Measurements from ENCODE around the gene SDSL.

Gene SDSL

DNA sequence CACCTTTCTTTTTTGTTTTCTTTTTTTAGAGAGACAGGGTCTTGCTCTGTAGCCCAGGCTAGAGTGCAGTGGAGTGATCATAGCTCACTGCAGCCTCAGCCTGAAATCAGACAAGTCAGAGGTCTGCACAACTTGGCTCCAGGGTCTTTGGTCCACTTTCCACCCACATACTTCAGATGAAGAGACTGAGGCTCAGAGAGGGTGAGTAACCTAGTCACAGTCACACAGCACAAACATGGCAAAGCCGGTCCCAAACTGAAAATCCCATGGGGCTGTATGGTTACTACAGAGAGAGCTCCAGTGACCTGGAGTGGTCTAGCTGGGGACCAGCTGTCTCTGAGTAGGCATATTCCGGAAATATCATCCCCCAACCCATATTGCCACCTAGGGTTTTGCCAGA is 30.3 kb downstream of the SDSL start:
- no peak for DNase-seq

GRCh38 chr12:113453330-113453729 is 31.1 kb downstream of the SDSL start:
- DNase-seq, result no peak

DNA sequence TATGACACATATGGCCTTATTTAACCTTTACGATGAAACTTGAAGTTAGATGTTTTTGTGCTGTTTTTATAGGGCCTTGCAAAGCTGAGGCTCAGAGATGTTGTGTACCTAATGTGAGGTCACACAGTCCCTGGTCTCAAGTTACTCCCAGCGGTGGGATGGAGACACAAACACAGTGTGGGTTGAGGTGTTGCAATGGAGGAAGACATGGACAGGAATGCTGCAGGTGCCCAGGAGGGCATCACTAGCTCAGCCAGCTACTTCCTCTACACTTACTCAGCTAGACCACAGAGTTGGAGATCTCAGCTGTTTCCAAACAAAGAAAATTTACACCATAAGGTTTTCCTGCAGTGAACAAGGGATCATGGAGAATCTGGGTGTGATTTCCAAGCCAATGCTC is 34.0 kb downstream of the SDSL start:
- DNase-seq, result no peak

DNA sequence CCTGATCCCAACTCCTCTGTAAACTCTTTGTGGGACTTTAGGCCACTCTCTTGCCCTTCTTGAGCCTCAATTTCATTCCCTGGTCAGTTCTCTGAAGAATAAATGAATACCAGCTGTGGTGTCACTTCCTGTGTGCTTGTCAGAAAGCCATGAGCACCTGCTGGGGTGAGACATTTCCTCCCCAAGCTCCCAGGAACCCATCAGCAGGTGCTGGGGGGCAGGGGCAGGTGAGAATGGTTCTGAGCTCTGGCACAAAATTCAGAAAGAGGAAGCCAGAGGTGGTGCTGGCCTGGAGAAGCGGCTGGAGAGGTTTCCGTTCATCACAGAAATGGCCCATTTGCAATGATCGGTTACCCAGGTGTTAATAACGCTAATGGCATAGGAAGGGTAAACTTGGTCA is 34.6 kb downstream of the SDSL start:
- DNase-seq, result peak; percentile 40

DNA sequence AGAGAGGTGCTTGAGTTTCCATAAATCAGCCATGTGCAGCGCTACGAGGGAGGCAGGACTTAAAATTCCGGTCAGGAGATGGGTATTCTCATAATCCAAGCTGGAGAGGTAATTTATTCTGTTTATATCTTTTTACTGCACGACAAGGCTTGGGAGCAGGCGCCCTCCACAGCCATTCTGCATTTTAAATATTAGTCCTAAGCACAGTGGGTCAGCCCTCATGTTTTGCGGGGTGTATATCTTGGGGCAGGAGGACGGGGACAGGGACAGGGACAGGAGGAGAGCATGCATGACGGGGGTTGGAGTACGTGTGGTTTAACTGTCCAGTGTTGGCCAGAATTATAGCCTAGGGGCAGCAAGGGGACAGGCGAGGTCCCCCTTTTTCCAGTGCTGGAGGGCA is 35.0 kb downstream of the SDSL start:
- DNase-seq, result no peak

- DNase-seq, result no peak
Measured at GRCh38 chr12:113457710-113458109, 35.5 kb downstream of the SDSL start.

DNA sequence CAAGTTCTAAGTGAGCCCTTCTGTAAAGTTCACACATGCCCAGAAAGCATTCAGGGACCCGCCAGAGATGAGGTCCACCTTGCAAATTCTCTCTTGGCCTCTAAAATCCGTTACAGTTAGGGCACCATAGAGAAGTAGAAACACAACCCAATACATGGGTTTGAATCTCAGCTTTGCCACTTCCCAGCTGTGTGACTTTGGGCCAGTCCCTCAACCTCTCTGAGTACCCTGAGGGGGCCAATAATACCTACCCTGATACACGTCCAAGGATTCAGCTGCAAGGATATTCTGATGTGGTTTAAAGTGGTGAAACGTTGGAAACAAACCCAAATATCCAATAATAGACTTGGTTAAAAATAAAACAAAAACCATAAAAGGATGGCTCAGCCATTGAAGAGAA is 37.8 kb downstream of the SDSL start:
- DNase-seq, result no peak

DNA sequence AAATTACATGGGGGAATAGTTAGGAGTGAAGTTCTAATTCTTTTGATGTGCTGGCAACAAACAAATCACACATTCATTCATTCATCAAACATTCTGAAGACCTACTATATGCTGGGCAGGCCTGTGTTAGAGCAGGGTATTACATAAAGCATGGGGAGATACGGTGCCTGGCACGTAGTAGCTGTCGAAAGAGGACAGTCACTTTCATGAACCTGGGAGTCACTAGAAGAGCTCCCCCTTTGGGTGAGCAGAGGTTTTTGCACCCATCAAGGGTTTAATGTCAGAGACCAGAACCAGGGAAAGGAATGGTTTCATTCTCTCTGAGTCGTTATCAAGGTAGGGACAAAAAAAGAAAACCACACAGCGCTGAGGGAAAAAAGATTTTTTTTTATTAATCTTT is 39.5 kb downstream of the SDSL start:
- no peak for DNase-seq

GRCh38 chr12:113462117-113462774 is 40.1 kb downstream of the SDSL start:
- peak; percentile 69 for DNase-seq

- no peak for DNase-seq
Measured at GRCh38 chr12:113462998-113463745, 41.0 kb downstream of the SDSL start.

DNA sequence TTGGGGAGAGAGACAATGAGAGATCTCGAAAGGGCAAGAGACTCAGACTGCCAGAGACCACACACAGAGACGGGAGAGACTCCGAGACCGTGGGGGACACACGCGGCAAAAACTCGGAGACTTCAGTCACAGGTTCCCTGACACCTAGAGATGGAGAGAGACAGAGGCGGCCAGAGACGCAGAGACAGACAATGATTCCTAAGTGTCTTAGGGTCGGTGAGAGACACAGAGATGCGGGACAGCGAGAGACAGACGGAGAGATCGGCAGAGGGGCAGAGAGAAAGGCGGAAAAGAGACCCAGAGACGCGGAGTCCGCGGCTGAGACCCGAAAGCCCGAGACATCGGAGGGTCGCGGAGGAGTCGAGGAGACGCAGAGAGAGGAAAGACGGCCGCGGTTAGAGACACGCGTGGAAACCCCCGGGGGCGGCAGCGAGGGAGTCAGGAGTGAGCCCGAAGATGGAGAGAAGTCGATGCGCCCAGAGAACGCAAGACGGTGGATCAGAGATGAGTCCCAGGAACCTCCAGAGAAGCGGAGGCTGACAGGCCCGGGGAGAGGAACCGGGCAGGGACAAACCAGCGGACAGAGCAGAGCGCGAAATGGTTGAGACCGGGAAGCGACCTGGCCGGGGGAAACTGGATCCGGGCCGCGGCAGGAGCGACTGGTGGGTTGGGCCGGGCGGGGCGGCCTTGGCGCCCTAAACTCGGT is 41.7 kb downstream of the SDSL start:
- no peak for DNase-seq

DNA sequence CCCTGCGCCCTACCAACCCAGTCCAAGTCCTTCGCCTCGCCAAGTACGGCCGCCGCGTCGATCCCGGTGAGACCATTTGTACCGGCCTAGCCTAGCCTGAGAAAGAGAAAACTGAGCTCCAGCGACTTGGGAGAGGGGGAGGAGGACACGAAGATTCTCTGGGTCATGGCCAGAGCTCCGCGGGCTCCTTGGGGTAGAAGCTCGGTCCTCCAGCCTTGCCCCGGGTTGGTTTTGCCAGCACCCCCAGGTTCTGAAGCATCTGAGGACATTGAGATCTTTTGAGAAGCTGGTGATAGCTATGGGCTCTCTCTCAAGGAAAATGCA is 42.2 kb downstream of the SDSL start:
- no peak for DNase-seq

GRCh38 chr12:113464852-113465719 is 42.9 kb downstream of the SDSL start:
- peak; percentile 50 for DNase-seq

GRCh38 chr12:113465808-113466453 is 43.8 kb downstream of the SDSL start:
- no peak for DNase-seq

- peak; percentile 4 for DNase-seq
Measured at GRCh38 chr12:113466454-113467141, 44.4 kb downstream of the SDSL start.

DNA sequence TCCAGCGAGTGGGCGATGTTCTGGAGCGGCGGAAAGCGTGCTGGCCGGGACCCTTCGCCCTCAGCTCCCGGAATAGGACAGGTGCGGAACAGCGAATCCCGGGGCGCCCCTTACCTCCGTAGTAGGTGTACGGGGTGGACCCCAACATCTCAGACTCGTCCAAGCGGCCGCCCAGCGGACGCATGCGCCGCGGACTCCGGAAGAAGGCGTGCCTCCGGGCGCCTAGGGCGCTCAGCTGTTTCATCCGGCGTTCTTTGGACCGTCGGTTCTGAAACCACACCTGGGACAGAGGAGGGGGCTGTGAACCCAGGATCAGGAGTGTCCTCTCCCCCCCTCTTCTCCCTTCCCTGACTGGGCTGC is 44.9 kb downstream of the SDSL start:
- DNase-seq, result no peak

DNA sequence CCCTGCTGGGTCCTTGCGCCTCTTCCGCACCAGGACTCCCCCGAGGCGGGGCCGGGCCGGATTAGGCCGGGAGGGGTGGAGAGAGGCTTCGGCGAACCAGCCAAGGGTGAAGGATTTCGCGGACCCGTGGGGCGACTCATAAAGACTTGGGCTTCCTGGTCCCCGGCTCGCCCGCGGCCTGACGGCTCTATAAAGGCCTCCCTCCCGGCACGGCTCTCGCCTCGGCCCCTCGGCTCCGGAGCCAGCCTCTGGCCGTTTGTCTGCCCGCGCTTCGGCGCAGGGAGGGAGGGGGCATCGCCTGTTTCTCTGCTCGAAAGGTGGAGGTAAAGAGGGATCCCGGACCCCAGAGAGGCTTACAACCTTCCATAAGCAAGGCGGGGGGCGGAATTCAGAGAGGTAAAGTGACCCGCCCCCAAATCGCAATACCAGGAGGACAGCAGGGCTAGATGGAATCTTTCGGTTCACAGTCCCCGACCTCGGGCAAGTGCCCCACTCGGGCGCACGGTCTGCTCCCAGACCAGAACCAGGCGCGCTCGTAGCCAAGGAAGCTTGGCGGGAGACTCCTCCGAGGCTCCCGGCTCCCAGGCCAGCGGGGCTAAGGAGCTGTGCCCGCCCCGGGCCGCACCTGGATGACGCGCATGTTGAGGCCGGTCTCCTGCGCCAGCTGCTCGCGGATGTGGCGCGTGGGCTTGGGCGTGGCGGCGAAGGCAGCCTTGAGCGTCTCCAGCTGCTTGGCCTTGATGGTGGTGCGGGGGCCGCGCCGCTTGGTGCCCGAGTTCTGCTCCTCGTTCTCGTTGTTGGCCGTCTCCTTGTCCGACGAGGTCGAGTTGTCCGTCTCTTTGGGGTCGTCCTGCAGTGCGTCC is 45.6 kb downstream of the SDSL start:
- DNase-seq, result peak; percentile 27

GRCh38 chr12:113468365-113469223 is 46.4 kb downstream of the SDSL start:
- no peak for DNase-seq

GRCh38 chr12:113469224-113469948 is 47.2 kb downstream of the SDSL start:
- no peak for DNase-seq
